GM12874 (cell line): Measurements from ENCODE around the gene FBXO41.

Experiments used
- TF ChIP-seq, protein P1 (sequence below): IDR thresholded peaks from 2 replicates; pipeline ENCODE4 v1.5.1; 2011; ENCODE audit warnings: low read depth, mild to moderate bottlenecking, control low read depth, low read length, moderate library complexity; ENCODE audit not compliant: insufficient read depth

The FBXO41 gene

DNA sequence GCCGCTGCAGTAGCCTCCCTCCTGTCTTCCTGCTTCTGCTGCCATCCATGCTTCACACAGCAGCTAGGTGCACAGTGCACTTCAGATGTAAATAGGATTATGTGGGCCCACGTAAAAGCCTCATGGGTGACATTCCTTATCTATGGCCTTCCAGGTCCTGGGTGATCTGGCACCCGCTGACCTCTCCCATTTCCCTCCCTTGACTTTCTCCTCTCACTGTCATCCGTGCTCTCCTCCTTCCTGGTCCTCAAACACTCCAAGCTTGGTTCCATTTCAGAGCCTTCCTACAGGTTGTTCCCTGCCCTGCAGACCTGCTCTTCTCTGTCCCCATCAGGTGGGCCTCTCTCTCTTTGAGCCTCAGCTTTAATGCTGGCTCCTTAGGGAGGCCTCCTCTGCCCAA lies 74.3 kb downstream of the FBXO41 start:
- TF ChIP-seq, protein P1, sequence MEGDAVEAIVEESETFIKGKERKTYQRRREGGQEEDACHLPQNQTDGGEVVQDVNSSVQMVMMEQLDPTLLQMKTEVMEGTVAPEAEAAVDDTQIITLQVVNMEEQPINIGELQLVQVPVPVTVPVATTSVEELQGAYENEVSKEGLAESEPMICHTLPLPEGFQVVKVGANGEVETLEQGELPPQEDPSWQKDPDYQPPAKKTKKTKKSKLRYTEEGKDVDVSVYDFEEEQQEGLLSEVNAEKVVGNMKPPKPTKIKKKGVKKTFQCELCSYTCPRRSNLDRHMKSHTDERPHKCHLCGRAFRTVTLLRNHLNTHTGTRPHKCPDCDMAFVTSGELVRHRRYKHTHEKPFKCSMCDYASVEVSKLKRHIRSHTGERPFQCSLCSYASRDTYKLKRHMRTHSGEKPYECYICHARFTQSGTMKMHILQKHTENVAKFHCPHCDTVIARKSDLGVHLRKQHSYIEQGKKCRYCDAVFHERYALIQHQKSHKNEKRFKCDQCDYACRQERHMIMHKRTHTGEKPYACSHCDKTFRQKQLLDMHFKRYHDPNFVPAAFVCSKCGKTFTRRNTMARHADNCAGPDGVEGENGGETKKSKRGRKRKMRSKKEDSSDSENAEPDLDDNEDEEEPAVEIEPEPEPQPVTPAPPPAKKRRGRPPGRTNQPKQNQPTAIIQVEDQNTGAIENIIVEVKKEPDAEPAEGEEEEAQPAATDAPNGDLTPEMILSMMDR = no peak

DNA sequence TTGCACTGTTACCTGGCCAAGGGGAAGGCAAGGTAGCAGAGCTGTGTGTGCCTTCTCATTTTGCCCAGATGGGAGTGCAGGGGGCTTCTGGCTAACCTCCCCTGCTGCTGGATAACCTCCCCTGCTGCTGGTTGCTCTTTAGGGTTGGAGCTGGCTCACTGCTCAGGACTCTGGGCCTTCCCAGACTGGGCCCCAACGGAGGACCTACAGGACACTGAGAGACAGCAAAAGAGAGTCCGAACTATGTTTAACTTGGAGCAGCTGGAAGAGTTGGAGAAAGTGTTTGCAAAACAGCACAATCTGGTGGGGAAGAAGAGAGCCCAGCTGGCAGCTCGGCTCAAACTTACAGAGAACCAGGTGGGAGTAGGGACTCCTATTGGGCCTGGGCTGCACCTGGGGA lies 76.0 kb downstream of the FBXO41 start:
- TF ChIP-seq, protein P1 = no peak

- TF ChIP-seq, protein P1 = no peak
These were observed 78.7 kb downstream of the FBXO41 start for GRCh38 chr2:73205611-73206010.
